WTC11 (cell line): Measurements from ENCODE around the gene RCN2.

Experiments used
- ETV6 ChIP-seq: sonication (generic); formaldehyde crosslinking; IDR thresholded peaks from 2 replicates; pipeline ENCODE4 v1.8.1; 2022; ENCODE audit warnings: mild to moderate bottlenecking, missing genetic modification reagents
- FOXJ3 ChIP-seq: sonication (generic); formaldehyde crosslinking; IDR thresholded peaks from 2 replicates; pipeline ENCODE4 v1.9.0; 2021; ENCODE audit warnings: missing genetic modification reagents, mild to moderate bottlenecking, borderline replicate concordance
- JUN ChIP-seq: sonication (generic); formaldehyde crosslinking; IDR thresholded peaks from 2 replicates; pipeline ENCODE4 v1.8.0; 2023; ENCODE audit warnings: mild to moderate bottlenecking, missing genetic modification reagents
- SMAD4 ChIP-seq: sonication (generic); formaldehyde crosslinking; IDR thresholded peaks from 2 replicates; pipeline ENCODE4 v1.8.0; 2022; ENCODE audit warnings: mild to moderate bottlenecking, missing genetic modification reagents
- SP1 ChIP-seq: sonication (generic); formaldehyde crosslinking; conservative IDR thresholded peaks from 2 replicates; pipeline ENCODE4 v1.8.1; 2022; ENCODE audit warnings: missing genetic modification reagents
- ZNF232 ChIP-seq: sonication (generic); formaldehyde crosslinking; IDR thresholded peaks from 2 replicates; pipeline ENCODE4 v1.8.0; 2022; ENCODE audit warnings: mild to moderate bottlenecking, missing genetic modification reagents
- ZNF317 ChIP-seq: sonication (generic); formaldehyde crosslinking; IDR thresholded peaks from 2 replicates; pipeline ENCODE4 v1.8.1; 2023; ENCODE audit warnings: low read depth, mild to moderate bottlenecking, moderate library complexity, missing genetic modification reagents, borderline replicate concordance
- ZNF671 ChIP-seq: fragments of 250-450 bp; sonication (Bioruptor Pico); IDR thresholded peaks from 2 replicates; pipeline ENCODE4 v1.8.0; 2021; ENCODE audit warnings: mild to moderate bottlenecking
- TF ChIP-seq, protein P1 (sequence below): fragments of 200-600 bp; IDR thresholded peaks from 2 replicates; pipeline ENCODE4 v1.8.0; 2022; ENCODE audit warnings: antibody characterized with exemption
- TF ChIP-seq, protein P2 (sequence below): sonication (generic); formaldehyde crosslinking; IDR thresholded peaks from 2 replicates; pipeline ENCODE4 v1.8.1; 2023; ENCODE audit warnings: mild to moderate bottlenecking, missing genetic modification reagents, moderate library complexity
- TF ChIP-seq, protein P3 (sequence below): sonication (generic); formaldehyde crosslinking; IDR thresholded peaks from 2 replicates; pipeline ENCODE4 v1.8.0; 2022; ENCODE audit warnings: mild to moderate bottlenecking, missing genetic modification reagents
- TF ChIP-seq, protein P4 (sequence below): sonication (generic); formaldehyde crosslinking; conservative IDR thresholded peaks from 2 replicates; pipeline ENCODE4 v1.8.1; 2023; ENCODE audit warnings: mild to moderate bottlenecking, low read depth, missing genetic modification reagents, moderate library complexity

DNA sequence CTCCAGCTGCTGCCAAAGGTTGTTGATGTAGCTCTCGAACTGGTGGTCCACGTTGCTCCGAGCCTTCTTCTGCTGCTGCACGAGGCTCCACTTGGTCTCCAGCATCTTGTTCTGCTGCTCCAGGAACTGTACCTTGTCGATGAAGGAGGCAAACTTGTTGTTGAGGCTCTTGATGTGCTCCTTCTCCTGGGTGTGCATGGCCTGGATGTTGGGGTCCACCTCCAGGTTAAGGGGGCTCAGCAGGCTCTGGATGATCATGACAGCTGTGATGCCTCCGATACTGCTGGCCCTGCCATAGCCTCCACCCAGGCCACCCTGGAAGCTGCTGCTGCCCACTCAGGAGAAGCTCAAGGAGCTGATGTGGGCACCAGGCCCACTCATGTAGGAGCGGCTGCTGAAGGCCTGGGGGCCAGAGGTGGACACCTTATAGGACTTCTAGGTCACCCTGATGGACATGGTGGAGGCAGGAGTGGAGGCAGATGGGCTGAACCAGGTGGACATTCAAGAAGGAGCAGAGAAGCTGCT lies 48.5 kb downstream of the RCN2 start:
- TF ChIP-seq, protein P1, sequence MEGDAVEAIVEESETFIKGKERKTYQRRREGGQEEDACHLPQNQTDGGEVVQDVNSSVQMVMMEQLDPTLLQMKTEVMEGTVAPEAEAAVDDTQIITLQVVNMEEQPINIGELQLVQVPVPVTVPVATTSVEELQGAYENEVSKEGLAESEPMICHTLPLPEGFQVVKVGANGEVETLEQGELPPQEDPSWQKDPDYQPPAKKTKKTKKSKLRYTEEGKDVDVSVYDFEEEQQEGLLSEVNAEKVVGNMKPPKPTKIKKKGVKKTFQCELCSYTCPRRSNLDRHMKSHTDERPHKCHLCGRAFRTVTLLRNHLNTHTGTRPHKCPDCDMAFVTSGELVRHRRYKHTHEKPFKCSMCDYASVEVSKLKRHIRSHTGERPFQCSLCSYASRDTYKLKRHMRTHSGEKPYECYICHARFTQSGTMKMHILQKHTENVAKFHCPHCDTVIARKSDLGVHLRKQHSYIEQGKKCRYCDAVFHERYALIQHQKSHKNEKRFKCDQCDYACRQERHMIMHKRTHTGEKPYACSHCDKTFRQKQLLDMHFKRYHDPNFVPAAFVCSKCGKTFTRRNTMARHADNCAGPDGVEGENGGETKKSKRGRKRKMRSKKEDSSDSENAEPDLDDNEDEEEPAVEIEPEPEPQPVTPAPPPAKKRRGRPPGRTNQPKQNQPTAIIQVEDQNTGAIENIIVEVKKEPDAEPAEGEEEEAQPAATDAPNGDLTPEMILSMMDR: no peak
- TF ChIP-seq ETV6: no peak
- TF ChIP-seq SMAD4 (CRISPR knock-in tag): no peak
- no peak for TF ChIP-seq ZNF232 (CRISPR knock-in tag)
- no peak for TF ChIP-seq ZNF317 (CRISPR knock-in tag)
- no peak for TF ChIP-seq FOXJ3 (CRISPR knock-in tag)
- TF ChIP-seq, protein P2, sequence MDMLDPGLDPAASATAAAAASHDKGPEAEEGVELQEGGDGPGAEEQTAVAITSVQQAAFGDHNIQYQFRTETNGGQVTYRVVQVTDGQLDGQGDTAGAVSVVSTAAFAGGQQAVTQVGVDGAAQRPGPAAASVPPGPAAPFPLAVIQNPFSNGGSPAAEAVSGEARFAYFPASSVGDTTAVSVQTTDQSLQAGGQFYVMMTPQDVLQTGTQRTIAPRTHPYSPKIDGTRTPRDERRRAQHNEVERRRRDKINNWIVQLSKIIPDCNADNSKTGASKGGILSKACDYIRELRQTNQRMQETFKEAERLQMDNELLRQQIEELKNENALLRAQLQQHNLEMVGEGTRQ: no peak
- TF ChIP-seq JUN: no peak
- TF ChIP-seq SP1 (CRISPR knock-in tag): no peak
- no peak for TF ChIP-seq ZNF671 (CRISPR knock-in tag)
- TF ChIP-seq, protein P3, sequence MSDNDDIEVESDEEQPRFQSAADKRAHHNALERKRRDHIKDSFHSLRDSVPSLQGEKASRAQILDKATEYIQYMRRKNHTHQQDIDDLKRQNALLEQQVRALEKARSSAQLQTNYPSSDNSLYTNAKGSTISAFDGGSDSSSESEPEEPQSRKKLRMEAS (CRISPR knock-in tag): no peak
- TF ChIP-seq, protein P4, sequence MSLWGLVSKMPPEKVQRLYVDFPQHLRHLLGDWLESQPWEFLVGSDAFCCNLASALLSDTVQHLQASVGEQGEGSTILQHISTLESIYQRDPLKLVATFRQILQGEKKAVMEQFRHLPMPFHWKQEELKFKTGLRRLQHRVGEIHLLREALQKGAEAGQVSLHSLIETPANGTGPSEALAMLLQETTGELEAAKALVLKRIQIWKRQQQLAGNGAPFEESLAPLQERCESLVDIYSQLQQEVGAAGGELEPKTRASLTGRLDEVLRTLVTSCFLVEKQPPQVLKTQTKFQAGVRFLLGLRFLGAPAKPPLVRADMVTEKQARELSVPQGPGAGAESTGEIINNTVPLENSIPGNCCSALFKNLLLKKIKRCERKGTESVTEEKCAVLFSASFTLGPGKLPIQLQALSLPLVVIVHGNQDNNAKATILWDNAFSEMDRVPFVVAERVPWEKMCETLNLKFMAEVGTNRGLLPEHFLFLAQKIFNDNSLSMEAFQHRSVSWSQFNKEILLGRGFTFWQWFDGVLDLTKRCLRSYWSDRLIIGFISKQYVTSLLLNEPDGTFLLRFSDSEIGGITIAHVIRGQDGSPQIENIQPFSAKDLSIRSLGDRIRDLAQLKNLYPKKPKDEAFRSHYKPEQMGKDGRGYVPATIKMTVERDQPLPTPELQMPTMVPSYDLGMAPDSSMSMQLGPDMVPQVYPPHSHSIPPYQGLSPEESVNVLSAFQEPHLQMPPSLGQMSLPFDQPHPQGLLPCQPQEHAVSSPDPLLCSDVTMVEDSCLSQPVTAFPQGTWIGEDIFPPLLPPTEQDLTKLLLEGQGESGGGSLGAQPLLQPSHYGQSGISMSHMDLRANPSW (CRISPR knock-in tag): no peak
